ENCODE results near the gene MAML2. TPM values are rescaled to one million over a fixed set of nuclear protein-coding genes. Genes with fewer than 3 reads are reported as not detected.

The MAML2 gene
- total RNA-seq, 1 donor from 2014 or later, result 1.3 TPM

GRCh38 chr11:96309016-96309642 is 33.9 kb downstream of the MAML2 start:
- FAIRE-seq (no peak), DNase-seq (ENCODE audit: low read depth) (no peak)
- H3K27me3 ChIP-seq (ENCODE audit: control insufficient read depth, insufficient read depth, low read length), result no peaks in the 10 kb centered on the region

GRCh38 chr11:96307776-96308140 is 35.2 kb downstream of the MAML2 start:
- Histone ChIP-seq H3K27me3 (ENCODE audit: control insufficient read depth, insufficient read depth, low read length) (no peaks in the 10 kb centered on the region), H3K4me3 (ENCODE audit: low read depth, low read length) (no peak overlapping the region), H3K36me3 (ENCODE audit: control insufficient read depth, insufficient read depth, low read length) (no peaks in the 10 kb centered on the region)
- TF ChIP-seq CTCF (IDR thresholded peaks at IDR 0.05; ENCODE audit: insufficient read depth, low read length, severe bottlenecking), result no peak
- FAIRE-seq (no peak), DNase-seq (ENCODE audit: low read depth) (peak; percentile 91)

More at GRCh38 chr11:96309016-96309642, 33.9 kb downstream of the MAML2 start:
- no peak for TF ChIP-seq CTCF (IDR thresholded peaks at IDR 0.05; ENCODE audit: insufficient read depth, low read length, severe bottlenecking)
- H3K36me3 ChIP-seq (ENCODE audit: control insufficient read depth, insufficient read depth, low read length), result no peaks in the 10 kb centered on the region
- H3K4me3 ChIP-seq (ENCODE audit: low read depth, low read length), result no peak overlapping the region

GRCh38 chr11:96306933-96307775 is 35.8 kb downstream of the MAML2 start:
- H3K27me3 ChIP-seq (ENCODE audit: control insufficient read depth, insufficient read depth, low read length), result no peaks in the 10 kb centered on the region
- FAIRE-seq, result no peak
- TF ChIP-seq CTCF (IDR thresholded peaks at IDR 0.05; ENCODE audit: insufficient read depth, low read length, severe bottlenecking), result no peak

GRCh38 chr11:96306600-96306932 is 36.4 kb downstream of the MAML2 start:
- Histone ChIP-seq H3K4me3 (ENCODE audit: low read depth, low read length) (no peak overlapping the region), H3K27me3 (ENCODE audit: control insufficient read depth, insufficient read depth, low read length) (no peaks in the 10 kb centered on the region), H3K36me3 (ENCODE audit: control insufficient read depth, insufficient read depth, low read length) (no peaks in the 10 kb centered on the region)
- no peak for TF ChIP-seq CTCF (IDR thresholded peaks at IDR 0.05; ENCODE audit: insufficient read depth, low read length, severe bottlenecking)
- no peak for DNase-seq (ENCODE audit: low read depth)
- FAIRE-seq, result no peak

More at GRCh38 chr11:96306933-96307775, 35.8 kb downstream of the MAML2 start:
- H3K4me3 ChIP-seq (ENCODE audit: low read depth, low read length), result peak overlapping the region; percentile 3
- DNase-seq (ENCODE audit: low read depth), result peak; percentile 99
- no peaks in the 10 kb centered on the region for H3K36me3 ChIP-seq (ENCODE audit: control insufficient read depth, insufficient read depth, low read length)

GRCh38 chr11:96306071-96306470 is 36.9 kb downstream of the MAML2 start:
- FAIRE-seq (no peak), DNase-seq (ENCODE audit: low read depth) (no peak)
- no peak overlapping the region for H3K4me3 ChIP-seq (ENCODE audit: low read depth, low read length)
- no peak for TF ChIP-seq CTCF (IDR thresholded peaks at IDR 0.05; ENCODE audit: insufficient read depth, low read length, severe bottlenecking)
- no peaks in the 10 kb centered on the region for H3K36me3 ChIP-seq (ENCODE audit: control insufficient read depth, insufficient read depth, low read length)
- no peaks in the 10 kb centered on the region for H3K27me3 ChIP-seq (ENCODE audit: control insufficient read depth, insufficient read depth, low read length)
